ENCODE data around the gene RNF17. TPM values are rescaled to one million over a fixed set of nuclear protein-coding genes. Genes with fewer than 3 reads are reported as not detected.

Gene RNF17
- total and polyA plus RNA-seq, 2 donors (not counting 3 experiments of a cell fraction or from before 2014, with no cell fraction given): 0.30 TPM; not detected in 1

GRCh38 chr13:24911133-24911908 is 147.4 kb downstream of the RNF17 start:
- H3K79me2 ChIP-seq (ENCODE audit: control insufficient read depth, insufficient read depth, low read length): peaks cover 33% of the 10 kb centered on the region
- dilution Hi-C loops (cut with MboI; ENCODE audit: extremely low pct_ligation_motif_present, low sequenced_read_pairs): no loop called here
- intact Hi-C loops (cut with micrococcal nuclease): no loop called here
- H3K9me3 ChIP-seq (replicated peaks; ENCODE audit: control insufficient read depth, insufficient read depth, low read length): no peaks in the 10 kb centered on the region
- DNase-seq (ENCODE audit: low read depth, low spot score) (no peak), FAIRE-seq (no peak)
- ChIA-PET CTCF (no interaction called here), POLR2A (no interaction called here)
- H3K27ac ChIP-seq (ENCODE audit: insufficient read depth, low read depth, low read length): peak overlapping the region; percentile 60
- H2AFZ ChIP-seq (ENCODE audit: low read depth, low read length): peak overlapping the region; percentile 72
- H3K9ac ChIP-seq (replicated peaks; ENCODE audit: extremely low read depth, insufficient read depth, low read length): no peak overlapping the region
- H4K20me1 ChIP-seq (replicated peaks; ENCODE audit: control insufficient read depth, extremely low read depth, insufficient read depth, low read length): no peaks in the 10 kb centered on the region
- peaks cover 0 to 8% of the 10 kb centered on the region in 2 experiments for H3K36me3 ChIP-seq (ENCODE audit: control insufficient read depth in 2 of 2, extremely low read depth in 1 of 2, insufficient read depth in 2 of 2, low read length in 2 of 2)
- H3K4me1 ChIP-seq (ENCODE audit: control insufficient read depth, extremely low read depth, insufficient read depth, low read length): peaks cover 14% of the 10 kb centered on the region
- H3K4me2 ChIP-seq (ENCODE audit: insufficient read depth, low read length): no peak overlapping the region
- no peaks in the 10 kb centered on the region for H3K27me3 ChIP-seq (ENCODE audit: control insufficient read depth in 2 of 2, insufficient read depth in 2 of 2, low read length in 2 of 2)
- no peaks in the 10 kb centered on the region for H3K9me1 ChIP-seq (replicated peaks; ENCODE audit: control insufficient read depth, extremely low read depth, insufficient read depth, low read length)
- TF ChIP-seq POLR2AphosphoS5 (IDR thresholded peaks at IDR 0.05; ENCODE audit: insufficient read depth, low read depth, low read length) (no peak), JUN (IDR thresholded peaks at IDR 0.05; ENCODE audit: borderline replicate concordance, insufficient read depth, insufficient read length, low read depth) (peak; percentile 37), FOS (IDR thresholded peaks at IDR 0.05; ENCODE audit: borderline replicate concordance, insufficient read depth, low read length) (peak; percentile 14)
- no TSS peak for BruUV-seq (replicated peaks)
- no peak overlapping the region for H3K4me3 ChIP-seq (replicated peaks in 1 of 3; ENCODE audit: insufficient read depth in 1 of 3, low read depth in 1 of 3, low read length in 3 of 3)

- H3K4me3 ChIP-seq (replicated peaks in 1 of 3; ENCODE audit: insufficient read depth in 1 of 3, low read depth in 1 of 3, low read length in 3 of 3): no peak overlapping the region
- no TSS peak for BruUV-seq (replicated peaks)
- CTCF ChIA-PET: no interaction called here
- dilution Hi-C loops (cut with MboI; ENCODE audit: extremely low pct_ligation_motif_present, low sequenced_read_pairs) (no loop called here), intact Hi-C loops (cut with micrococcal nuclease) (no loop called here)
- H3K27ac ChIP-seq (ENCODE audit: insufficient read depth, low read depth, low read length): no peak overlapping the region
- POLR2A ChIA-PET: no interaction called here
- no peaks in the 10 kb centered on the region for H3K36me3 ChIP-seq (ENCODE audit: control insufficient read depth in 2 of 2, extremely low read depth in 1 of 2, insufficient read depth in 2 of 2, low read length in 2 of 2)
- no peaks in the 10 kb centered on the region for H4K20me1 ChIP-seq (replicated peaks; ENCODE audit: control insufficient read depth, extremely low read depth, insufficient read depth, low read length)
- H3K9me3 ChIP-seq (replicated peaks; ENCODE audit: control insufficient read depth, insufficient read depth, low read length): no peaks in the 10 kb centered on the region
- peaks cover 10% of the 10 kb centered on the region for H3K4me1 ChIP-seq (ENCODE audit: control insufficient read depth, extremely low read depth, insufficient read depth, low read length)
- DNase-seq (ENCODE audit: low read depth, low spot score) (no peak), FAIRE-seq (no peak)
- H3K27me3 ChIP-seq (ENCODE audit: control insufficient read depth in 2 of 2, insufficient read depth in 2 of 2, low read length in 2 of 2): no peaks in the 10 kb centered on the region
- H3K9ac ChIP-seq (replicated peaks; ENCODE audit: extremely low read depth, insufficient read depth, low read length): no peak overlapping the region
- no peak for TF ChIP-seq GATA2 (IDR thresholded peaks at IDR 0.05; ENCODE audit: insufficient read depth, insufficient read length, low read depth, low read length)
- TF ChIP-seq, protein P1, sequence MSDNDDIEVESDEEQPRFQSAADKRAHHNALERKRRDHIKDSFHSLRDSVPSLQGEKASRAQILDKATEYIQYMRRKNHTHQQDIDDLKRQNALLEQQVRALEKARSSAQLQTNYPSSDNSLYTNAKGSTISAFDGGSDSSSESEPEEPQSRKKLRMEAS (IDR thresholded peaks at IDR 0.05; ENCODE audit: insufficient read depth, insufficient read length): no peak
- TF ChIP-seq EZH2 (IDR thresholded peaks at IDR 0.05; ENCODE audit: borderline replicate concordance, low read depth, low read length, severe bottlenecking): no peak
- no peak for TF ChIP-seq CTCF (IDR thresholded peaks at IDR 0.05; ENCODE audit: extremely low read depth in 1 of 2, insufficient read depth in 1 of 2, low read depth in 1 of 2, low read length in 2 of 2)
- peaks cover 78% of the 10 kb centered on the region for H3K79me2 ChIP-seq (ENCODE audit: control insufficient read depth, insufficient read depth, low read length)
- H2AFZ ChIP-seq (ENCODE audit: low read depth, low read length): no peak overlapping the region
- no peak overlapping the region for H3K4me2 ChIP-seq (ENCODE audit: insufficient read depth, low read length)
- H3K9me1 ChIP-seq (replicated peaks; ENCODE audit: control insufficient read depth, extremely low read depth, insufficient read depth, low read length): no peaks in the 10 kb centered on the region
Measured at GRCh38 chr13:24916464-24916863, 152.5 kb downstream of the RNF17 start.

All from endothelial cell of umbilical vein (primary cell).